ENCODE measurements around the gene PFKL. TPM values are rescaled to one million over a fixed set of nuclear protein-coding genes. Genes with fewer than 3 reads are reported as not detected.
"Not testable (repeated sequence)": the region's sequence is repeated elsewhere in the genome, so short reads cannot be mapped to it uniquely, and the experiment has no call there.

Gene PFKL
- total RNA-seq, 4 donors from 2014 or later: 68.5 to 103 (median 96.8) TPM

DNA sequence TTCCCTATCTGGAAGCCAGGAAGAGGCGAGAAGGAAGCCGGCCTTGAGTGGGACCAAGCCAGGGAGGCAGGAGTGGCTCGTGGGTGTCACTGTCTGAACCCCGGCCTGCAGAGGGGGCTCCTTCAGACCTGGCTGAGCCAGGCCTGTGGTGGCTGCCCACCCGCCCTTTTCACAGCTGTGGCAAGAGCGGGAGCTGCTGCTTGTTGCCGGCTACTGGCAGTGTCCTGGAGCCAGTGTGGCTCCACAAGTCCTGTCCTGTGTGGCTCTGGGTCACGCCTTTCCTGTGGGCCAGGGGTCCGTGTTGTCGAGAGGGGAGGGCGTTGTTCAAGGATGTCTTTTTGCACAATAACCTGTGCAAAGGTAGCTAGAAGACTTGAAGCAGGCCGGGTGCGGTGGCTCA, 1.3 kb downstream of the PFKL start:
- H3K4me1 ChIP-seq: peaks cover 7 to 51% of the 10 kb centered on the region in 2 donors

DNA sequence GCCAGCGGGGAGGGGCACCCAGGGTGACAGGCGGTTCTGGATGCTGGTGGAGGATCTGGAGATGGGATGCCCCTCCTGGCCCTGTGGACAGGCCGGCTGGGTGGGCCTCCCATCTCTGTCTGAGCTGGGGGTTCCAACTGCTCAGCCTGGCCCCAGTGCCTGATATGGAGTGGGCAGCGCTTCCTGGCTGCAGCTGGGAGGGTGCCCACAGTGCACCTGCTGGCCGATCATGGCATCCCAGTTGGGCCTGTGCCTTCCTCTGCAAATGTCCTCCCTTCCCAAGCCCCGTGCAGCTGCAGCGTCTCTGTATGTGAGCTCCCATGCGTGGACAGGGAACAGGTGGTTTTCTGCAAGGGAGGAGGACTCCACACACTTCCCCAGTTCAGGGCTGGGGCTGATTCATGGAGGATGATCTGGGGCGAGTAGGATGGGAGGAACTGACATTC, 2.1 kb downstream of the PFKL start:
- intact Hi-C loops (cut with DNase I): no loop called here
- peaks cover 7 to 51% of the 10 kb centered on the region in 2 donors for H3K4me1 ChIP-seq
- H3K4me3 ChIP-seq (replicated peaks in 1 of 3): no peak overlapping the region
- DNase-seq: no peak
- no peak overlapping the region for H3K27ac ChIP-seq
- 85 to 93% methylated on average over 8 to 9 of the region's 9 CpGs for WGBS, 2 donors
- no peak for TF ChIP-seq POLR2A (IDR thresholded peaks at IDR 0.05)
- TF ChIP-seq, protein P1, sequence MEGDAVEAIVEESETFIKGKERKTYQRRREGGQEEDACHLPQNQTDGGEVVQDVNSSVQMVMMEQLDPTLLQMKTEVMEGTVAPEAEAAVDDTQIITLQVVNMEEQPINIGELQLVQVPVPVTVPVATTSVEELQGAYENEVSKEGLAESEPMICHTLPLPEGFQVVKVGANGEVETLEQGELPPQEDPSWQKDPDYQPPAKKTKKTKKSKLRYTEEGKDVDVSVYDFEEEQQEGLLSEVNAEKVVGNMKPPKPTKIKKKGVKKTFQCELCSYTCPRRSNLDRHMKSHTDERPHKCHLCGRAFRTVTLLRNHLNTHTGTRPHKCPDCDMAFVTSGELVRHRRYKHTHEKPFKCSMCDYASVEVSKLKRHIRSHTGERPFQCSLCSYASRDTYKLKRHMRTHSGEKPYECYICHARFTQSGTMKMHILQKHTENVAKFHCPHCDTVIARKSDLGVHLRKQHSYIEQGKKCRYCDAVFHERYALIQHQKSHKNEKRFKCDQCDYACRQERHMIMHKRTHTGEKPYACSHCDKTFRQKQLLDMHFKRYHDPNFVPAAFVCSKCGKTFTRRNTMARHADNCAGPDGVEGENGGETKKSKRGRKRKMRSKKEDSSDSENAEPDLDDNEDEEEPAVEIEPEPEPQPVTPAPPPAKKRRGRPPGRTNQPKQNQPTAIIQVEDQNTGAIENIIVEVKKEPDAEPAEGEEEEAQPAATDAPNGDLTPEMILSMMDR (IDR thresholded peaks at IDR 0.05): no peak
- H3K27me3 ChIP-seq: no peaks in the 10 kb centered on the region
- H3K36me3 ChIP-seq: no peaks in the 10 kb centered on the region
- H3K9me3 ChIP-seq: no peaks in the 10 kb centered on the region

More for the DNA sequence above, 1.3 kb downstream of the PFKL start:
- Histone ChIP-seq H3K4me3 (replicated peaks in 1 of 3) (peak overlapping the region in 1 of 3 donors; percentile 94), H3K36me3 (no peaks in the 10 kb centered on the region), H3K9me3 (no peaks in the 10 kb centered on the region), H3K27ac (peak overlapping the region in 1 of 3 donors; percentile 53), H3K27me3 (no peaks in the 10 kb centered on the region)
- no peak for DNase-seq
- 71 to 86% methylated on average over 12 of the region's 13 CpGs for WGBS, 2 donors
- no peak for TF ChIP-seq POLR2A (IDR thresholded peaks at IDR 0.05)
- intact Hi-C loops (cut with DNase I): no loop called here

- peaks cover 7 to 45% of the 10 kb centered on the region in 2 donors for H3K4me1 ChIP-seq
These were observed 2.9 kb downstream of the PFKL start for GRCh38 chr21:44302573-44303401.

DNA sequence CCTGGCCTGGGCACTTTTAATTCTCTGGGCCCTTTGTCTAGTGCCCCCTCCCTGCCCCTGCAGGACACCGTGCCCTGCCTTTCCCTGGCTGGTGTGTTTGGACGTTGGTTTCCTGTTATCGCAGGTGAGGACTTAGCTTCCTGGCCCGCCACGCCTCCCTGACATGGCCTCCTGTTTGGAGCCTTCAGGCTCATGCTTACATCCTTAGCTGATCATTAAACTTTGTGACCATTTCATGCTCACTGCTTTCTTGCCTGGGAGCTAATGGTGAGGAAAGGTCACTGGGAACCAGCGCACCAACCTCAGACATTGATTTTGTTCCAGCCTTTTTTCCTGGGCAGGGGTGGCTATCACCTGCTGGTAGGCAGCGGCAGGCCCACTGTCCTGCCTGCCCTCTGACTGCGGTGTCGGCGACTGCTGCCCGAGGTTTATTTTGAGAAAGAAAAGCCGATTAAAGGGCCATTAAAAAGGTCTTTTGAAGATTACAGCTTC, 3.7 kb downstream of the PFKL start:
- Histone ChIP-seq H3K4me3 (replicated peaks in 1 of 3) (no peak overlapping the region), H3K4me1 (peaks cover 7 to 42% of the 10 kb centered on the region in 2 donors), H3K36me3 (no peaks in the 10 kb centered on the region), H3K27ac (no peak overlapping the region), H3K27me3 (no peaks in the 10 kb centered on the region), H3K9me3 (no peaks in the 10 kb centered on the region)
- 78% methylated on average over 12 of the region's 12 CpGs for WGBS, 2 donors
- intact Hi-C loops (cut with DNase I): no loop called here
- DNase-seq: no peak
- TF ChIP-seq, protein P1 (IDR thresholded peaks at IDR 0.05): no peak
- no peak for TF ChIP-seq POLR2A (IDR thresholded peaks at IDR 0.05)

More at GRCh38 chr21:44302573-44303401, 2.9 kb downstream of the PFKL start:
- H3K27me3 ChIP-seq; H3K4me3 ChIP-seq (replicated peaks in 1 of 3); H3K9me3 ChIP-seq; H3K27ac ChIP-seq; H3K36me3 ChIP-seq; intact Hi-C loops (cut with DNase I): not testable (repeated sequence)
- DNase-seq: peak in 1 of 2 donors; percentile 27
- 76 to 82% methylated on average over 23 of the region's 23 CpGs for WGBS, 2 donors

DNA sequence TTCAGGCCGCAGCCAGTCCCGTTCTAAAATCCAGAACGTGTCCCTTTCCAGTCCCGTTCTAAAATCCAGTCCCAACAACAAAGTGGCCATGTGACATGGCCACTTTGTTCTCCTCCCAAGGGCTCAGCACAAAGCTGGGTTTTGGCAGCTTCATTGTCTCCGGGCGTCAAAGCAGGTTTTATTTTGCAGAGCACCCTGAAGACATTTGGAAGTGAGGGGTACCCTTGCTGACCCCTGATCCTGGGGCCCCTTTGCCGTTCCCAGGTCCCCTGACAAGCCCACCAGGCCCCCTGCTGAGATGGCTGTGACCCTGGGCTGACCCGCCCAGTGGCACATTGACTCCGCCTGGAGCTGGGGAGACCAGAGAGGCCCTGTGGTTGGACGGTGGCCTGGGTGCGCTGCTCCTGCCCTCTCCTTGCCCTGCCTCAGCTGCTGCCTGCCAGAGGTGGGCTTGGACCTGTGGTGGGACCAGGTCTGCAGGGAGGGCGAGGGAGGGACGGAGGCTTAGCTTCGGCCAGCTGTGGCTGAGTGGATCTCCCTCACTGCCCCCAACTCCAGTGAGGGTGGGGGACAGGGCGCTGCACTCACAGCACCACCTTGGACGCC, 4.3 kb downstream of the PFKL start:
- Histone ChIP-seq H3K4me3 (replicated peaks in 1 of 3) (no peak overlapping the region), H3K27me3 (no peaks in the 10 kb centered on the region), H3K9me3 (no peaks in the 10 kb centered on the region), H3K27ac (no peak overlapping the region), H3K4me1 (peaks cover 7 to 41% of the 10 kb centered on the region in 2 donors), H3K36me3 (no peaks in the 10 kb centered on the region)
- no peak for DNase-seq
- WGBS, 2 donors: 79 to 81% methylated on average over 6 to 10 of the region's 16 CpGs
- intact Hi-C loops (cut with DNase I): no loop called here
- TF ChIP-seq, protein P1 (IDR thresholded peaks at IDR 0.05): no peak
- no peak for TF ChIP-seq POLR2A (IDR thresholded peaks at IDR 0.05)

Measured in thyroid gland (tissue), 4 donors.